22Rv1 (cell line): Measurements from ENCODE around the gene FGF6.

ENCODE experiments used
- CTCF ChIP-seq: fragments of 450-650 bp; IDR thresholded peaks from 2 replicates; pipeline ENCODE4 v1.5.1; 2017; ENCODE audit warnings: mild to moderate bottlenecking
- ZFX ChIP-seq: fragments of 450-650 bp; IDR thresholded peaks from 2 replicates; pipeline ENCODE4 v1.6.1; 2017; ENCODE audit warnings: antibody characterized with exemption, borderline replicate concordance

- TF ChIP-seq CTCF (no peak), ZFX (no peak)
Observed at GRCh38 chr12:4423528-4424195, 22.0 kb downstream of the FGF6 start.
